OCI-LY7 (cell line): Measurements from ENCODE around the gene PGC. TPM values are rescaled to one million over a fixed set of nuclear protein-coding genes. Genes with fewer than 3 reads are reported as not detected.

Experiments
- BruUV-seq: library from RNA; stranded (reverse); fragments of 400-500 nt; replicated peaks from 2 replicates; lab custom pipeline; 2021; lab: Mats Ljungman, UMichigan
- CTCF ChIA-PET: fragments of 300-600 bp; sonication (Branson Sonifier 250); formaldehyde crosslinking; loops from one replicate; lab custom pipeline; 2022; ENCODE audit warnings: antibody characterized with exemption; ENCODE audit not compliant: unreplicated experiment; lab: Charles Lee
- POLR2A ChIA-PET: fragments of 300-600 bp; sonication (Branson Sonifier 250); formaldehyde crosslinking; loops from one replicate; lab custom pipeline; 2022; ENCODE audit warnings: antibody characterized with exemption; lab: Charles Lee
- DNase-seq: peaks from one replicate; pipeline ENCODE4 v3.0.0-alpha.2; 2015; ENCODE audit warnings: low spot score
- H2AFZ ChIP-seq: fragments of 200-600 bp; sonication (generic), shearing (Covaris generic); 2 replicates; pipeline ENCODE4 v1.6.1; 2014; ENCODE audit warnings: mild to moderate bottlenecking, antibody characterized with exemption, low read length, moderate library complexity
- H3K27ac ChIP-seq: fragments of 200-600 bp; sonication (generic); 2 replicates; pipeline ENCODE4 v1.5.1; 2014; ENCODE audit warnings: mixed run types, low read depth, mild to moderate bottlenecking, moderate library complexity, low read length, inconsistent platforms; ENCODE audit not compliant: poor library complexity, severe bottlenecking
- H3K36me3 ChIP-seq: fragments of 200-600 bp; sonication (generic); 2 replicates; pipeline ENCODE4 v1.6.1; 2014; ENCODE audit warnings: mild to moderate bottlenecking, antibody characterized with exemption, low read length, moderate library complexity, mixed read lengths; ENCODE audit not compliant: insufficient read depth
- H3K4me1 ChIP-seq: fragments of 200-600 bp; sonication (generic); 2 replicates; pipeline ENCODE4 v1.5.1; 2014; ENCODE audit warnings: mild to moderate bottlenecking, low read length; ENCODE audit not compliant: insufficient read depth, poor library complexity, severe bottlenecking
- H3K4me2 ChIP-seq: fragments of 200-600 bp; sonication (generic); 2 replicates; pipeline ENCODE4 v1.6.1; 2014; ENCODE audit warnings: mild to moderate bottlenecking, low read length
- H3K4me3 ChIP-seq: fragments of 200-600 bp; sonication (generic); 2 replicates; pipeline ENCODE4 v1.5.1; 2014; ENCODE audit warnings: mild to moderate bottlenecking, low read depth, low read length; ENCODE audit not compliant: poor library complexity, severe bottlenecking
- H3K79me2 ChIP-seq: fragments of 200-600 bp; sonication (generic); 2 replicates; pipeline ENCODE4 v1.6.1; 2016; ENCODE audit warnings: low read depth, mild to moderate bottlenecking, low read length, moderate library complexity, mixed read lengths; ENCODE audit not compliant: insufficient read depth
- H3K9me2 ChIP-seq: fragments of 200-600 bp; sonication (generic); 2 replicates; pipeline ENCODE4 v1.6.1; 2016; ENCODE audit warnings: mild to moderate bottlenecking, low read length, mixed read lengths; ENCODE audit not compliant: insufficient read depth
- H3K9me3 ChIP-seq: fragments of 200-600 bp; sonication (generic); 2 replicates; pipeline ENCODE4 v1.6.1; 2014; ENCODE audit warnings: mild to moderate bottlenecking, mixed run types, low read length, mixed read lengths
- H4K20me1 ChIP-seq: fragments of 200-600 bp; sonication (generic); 2 replicates; pipeline ENCODE4 v1.6.1; 2014; ENCODE audit warnings: mild to moderate bottlenecking, antibody characterized with exemption, low read length, moderate library complexity, mixed read lengths; ENCODE audit not compliant: insufficient read depth
- CTCF ChIP-seq: fragments of 200-600 bp; sonication (generic); conservative IDR thresholded peaks from 2 replicates; pipeline ENCODE4 v1.5.1; 2014; ENCODE audit warnings: mild to moderate bottlenecking, antibody characterized with exemption, low read length, moderate library complexity, mixed read lengths
- EZH2phosphoT487 ChIP-seq: fragments of 200-600 bp; sonication (generic); IDR thresholded peaks from 2 replicates; pipeline ENCODE4 v1.6.1; 2018; ENCODE audit warnings: low read depth, borderline replicate concordance, mild to moderate bottlenecking, mixed run types, antibody characterized with exemption, low read length, moderate library complexity, mixed read lengths
- intact Hi-C: fragments of 100-400 bp; cut with micrococcal nuclease; formaldehyde crosslinking; loops from one replicate; pipeline ENCODE4 v1.10.0; 2022; ENCODE audit not compliant: unreplicated experiment
- total RNA-seq, 2 experiments: library from RNA; depleted of rRNA in 1 of 2; stranded (reverse); fragments of >200 nt in 1 of 2; shearing (Covaris generic) in 1 of 2; gene quantifications; 2 replicates each; pipeline ENCODE4 v1.2.3, GENCODE V29; 2014 to 2022

PGC gene
- total RNA-seq, 2 experiments from 2014 or later: not detected

- no TSS peak for BruUV-seq
- Histone ChIP-seq H3K36me3 (peaks cover 26% of the 10 kb centered on the region), H3K4me1 (peaks cover 74% of the 10 kb centered on the region), H3K4me3 (peak overlapping the region; percentile 69), H3K9me3 (no peaks in the 10 kb centered on the region), H3K9me2 (no peaks in the 10 kb centered on the region), H2AFZ (no peak overlapping the region), H4K20me1 (no peaks in the 10 kb centered on the region; the same call in 1 of the 2 replicates), H3K27ac (peak overlapping the region; percentile 90), H3K79me2 (peaks cover 33% of the 10 kb centered on the region), H3K4me2 (peak overlapping the region; percentile 99)
- POLR2A ChIA-PET: interaction anchor here (0.7 to 8.3 kb wide), 7 partner anchors 10 to 369 kb away, joined by 3 to 118 read pairs (median 5); partner anchors contain the start of gene TFEB
- peak; percentile 40 for DNase-seq
- intact Hi-C loops: loop anchor here (5.0 kb wide), 2 partner anchors 73 to 318 kb away; partner anchors contain the start of gene FRS3
- CTCF ChIA-PET: interaction anchor here (0.8 to 3.4 kb wide), 4 partner anchors 26 to 33 kb away, joined by 3 to 41 read pairs (median 5); no protein-coding TSS in a partner anchor
- TF ChIP-seq EZH2phosphoT487 (no peak), CTCF (no peak)
Observed at GRCh38 chr6:41704656-41705310, 42.4 kb downstream of the PGC start.

- H3K36me3 ChIP-seq: peaks cover 28% of the 10 kb centered on the region; the same call in 1 of the 2 replicates
- ChIA-PET CTCF (interaction anchor here (0.7 to 3.4 kb wide), 2 partner anchors 10 to 30 kb away, joined by 3 to 41 read pairs; no protein-coding TSS in a partner anchor), POLR2A (interaction anchor here (1.1 to 8.3 kb wide), 5 partner anchors 14 to 79 kb away, joined by 3 to 118 read pairs (median 42); partner anchors contain the start of gene TFEB)
- peak overlapping the region; percentile 69 for H3K4me3 ChIP-seq
- peak overlapping the region; percentile 99 for H3K4me2 ChIP-seq
- peaks cover 33% of the 10 kb centered on the region for H3K79me2 ChIP-seq
- no TSS peak for BruUV-seq
- H3K9me2 ChIP-seq: no peaks in the 10 kb centered on the region
- no peaks in the 10 kb centered on the region; the same call in 1 of the 2 replicates for H4K20me1 ChIP-seq
- no peak for DNase-seq
- TF ChIP-seq CTCF: no peak
- no peak for TF ChIP-seq EZH2phosphoT487
- intact Hi-C loops: no loop called here
- no peak overlapping the region for H2AFZ ChIP-seq
- peaks cover 71% of the 10 kb centered on the region for H3K4me1 ChIP-seq
- no peaks in the 10 kb centered on the region for H3K9me3 ChIP-seq
- peak overlapping the region; percentile 90 for H3K27ac ChIP-seq
Observed at GRCh38 chr6:41704028-41704427, 43.2 kb downstream of the PGC start.
